NCI-H2029 (cell line): ENCODE measurements around the gene RBPJ.
A peak's percentile ranks its signal among the peaks of the same experiment; 100 is the strongest.
"Not testable (repeated sequence)": the region's sequence is repeated elsewhere in the genome, so short reads cannot be mapped to it uniquely, and the experiment has no call there.

Source experiments
- DNase-seq: peaks from one replicate; lab custom pipeline; 2025; lab: John Stamatoyannopoulos, UW

Gene RBPJ

GRCh38 chr4:26375551-26375950 is 54.7 kb downstream of the RBPJ start:
- DNase-seq = no peak

- no peak for DNase-seq
These were observed 56.8 kb downstream of the RBPJ start for GRCh38 chr4:26377328-26378311.

GRCh38 chr4:26379837-26380236 is 59.0 kb downstream of the RBPJ start:
- no peak for DNase-seq

GRCh38 chr4:26380740-26381139 is 59.9 kb downstream of the RBPJ start:
- no peak for DNase-seq

- DNase-seq = no peak
These were observed 63.7 kb downstream of the RBPJ start for GRCh38 chr4:26384380-26385057.

GRCh38 chr4:26385690-26386089 is 64.9 kb downstream of the RBPJ start:
- DNase-seq = no peak

GRCh38 chr4:26386386-26386785 is 65.6 kb downstream of the RBPJ start:
- DNase-seq = no peak

GRCh38 chr4:26388671-26389070 is 67.9 kb downstream of the RBPJ start:
- DNase-seq = no peak

GRCh38 chr4:26397086-26397485 is 76.3 kb downstream of the RBPJ start:
- no peak for DNase-seq

- DNase-seq = no peak
These were observed 79.3 kb downstream of the RBPJ start for GRCh38 chr4:26400132-26400531.

- not testable (repeated sequence) for DNase-seq
These were observed 81.2 kb downstream of the RBPJ start for GRCh38 chr4:26402017-26402416.

- no peak for DNase-seq
These were observed 81.6 kb downstream of the RBPJ start for GRCh38 chr4:26402458-26402857.

GRCh38 chr4:26404743-26405206 is 84.0 kb downstream of the RBPJ start:
- no peak for DNase-seq

GRCh38 chr4:26406346-26406975 is 85.6 kb downstream of the RBPJ start:
- DNase-seq = no peak

- DNase-seq = no peak
These were observed 86.7 kb downstream of the RBPJ start for GRCh38 chr4:26407476-26407875.

GRCh38 chr4:26410385-26411293 is 89.8 kb downstream of the RBPJ start:
- peak; percentile 29 for DNase-seq

- DNase-seq = peak; percentile 31
These were observed 91.9 kb downstream of the RBPJ start for GRCh38 chr4:26412381-26413372.

GRCh38 chr4:26413582-26413981 is 92.8 kb downstream of the RBPJ start:
- DNase-seq = no peak

- no peak for DNase-seq
These were observed 97.3 kb downstream of the RBPJ start for GRCh38 chr4:26418107-26418506.

- DNase-seq = no peak
These were observed 98.0 kb downstream of the RBPJ start for GRCh38 chr4:26418850-26419249.
